ENCODE measurements around the gene HAUS1. TPM values are rescaled to one million over a fixed set of nuclear protein-coding genes. Genes with fewer than 3 reads are reported as not detected.
A peak's percentile ranks its signal among the peaks of the same experiment; 100 is the strongest.
"Not testable (repeated sequence)": the region's sequence is repeated elsewhere in the genome, so short reads cannot be mapped to it uniquely, and the experiment has no call there.

Gene HAUS1
- total RNA-seq, 1 experiment from 2014 or later, result 29.5 TPM

DNA sequence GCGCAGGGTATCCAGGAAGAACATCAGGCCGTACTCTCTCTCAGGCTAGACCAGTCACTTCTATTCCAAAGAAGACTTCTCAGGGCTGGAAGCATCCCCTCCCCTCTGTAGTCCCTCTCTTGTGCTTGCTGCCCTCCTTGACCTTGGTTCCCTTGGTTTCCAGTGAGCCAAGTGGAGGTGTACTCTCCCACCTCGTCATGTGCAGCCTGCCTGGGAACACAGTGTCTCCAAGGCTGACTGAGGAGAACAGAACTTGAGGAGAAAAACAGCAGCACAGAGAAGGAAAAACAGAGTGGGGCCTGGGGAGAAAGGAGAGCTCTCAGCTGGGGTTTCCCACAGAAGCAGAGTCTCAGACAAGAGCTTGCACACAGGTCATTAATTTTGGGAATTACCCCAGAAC, 52.7 kb downstream of the HAUS1 start:
- Mint-ChIP-seq H3K9me3 (ENCODE audit: unreplicated experiment) (no peaks in the 10 kb centered on the region), H3K27me3 (ENCODE audit: insufficient read depth, unreplicated experiment) (no peaks in the 10 kb centered on the region), H3K27ac (ENCODE audit: unreplicated experiment) (no peak overlapping the region), H3K36me3 (ENCODE audit: insufficient read depth, unreplicated experiment) (no peaks in the 10 kb centered on the region), H3K4me1 (ENCODE audit: low read depth, unreplicated experiment) (peaks cover 21% of the 10 kb centered on the region), H3K4me3 (ENCODE audit: unreplicated experiment) (no peak overlapping the region)
- intact Hi-C loops (cut with micrococcal nuclease; ENCODE audit: unreplicated experiment), result no loop called here
- H3K9me3 ChIP-seq, result no peaks in the 10 kb centered on the region
- no peak for DNase-seq
- H3K4me1 ChIP-seq, result peaks cover 7% of the 10 kb centered on the region; the same call in 1 of the 2 replicates
- H3K27me3 ChIP-seq (replicated peaks; ENCODE audit: control insufficient read depth, insufficient read depth, low read length), result no peaks in the 10 kb centered on the region
- POLR2A ChIA-PET, result no interaction called here
- BruUV-seq (replicated peaks), result no TSS peak
- H3K4me3 ChIP-seq (ENCODE audit: low read depth, low read length), result no peak overlapping the region
- no peaks in the 10 kb centered on the region for H3K36me3 ChIP-seq (ENCODE audit: control insufficient read depth, insufficient read depth, low read length)
- CTCF ChIA-PET, result no interaction called here
- no peak for TF ChIP-seq CTCF (IDR thresholded peaks at IDR 0.05; ENCODE audit: insufficient read depth in 1 of 2, low read depth in 1 of 2, low read length in 1 of 2, severe bottlenecking in 1 of 2, unreplicated experiment in 1 of 2)

DNA sequence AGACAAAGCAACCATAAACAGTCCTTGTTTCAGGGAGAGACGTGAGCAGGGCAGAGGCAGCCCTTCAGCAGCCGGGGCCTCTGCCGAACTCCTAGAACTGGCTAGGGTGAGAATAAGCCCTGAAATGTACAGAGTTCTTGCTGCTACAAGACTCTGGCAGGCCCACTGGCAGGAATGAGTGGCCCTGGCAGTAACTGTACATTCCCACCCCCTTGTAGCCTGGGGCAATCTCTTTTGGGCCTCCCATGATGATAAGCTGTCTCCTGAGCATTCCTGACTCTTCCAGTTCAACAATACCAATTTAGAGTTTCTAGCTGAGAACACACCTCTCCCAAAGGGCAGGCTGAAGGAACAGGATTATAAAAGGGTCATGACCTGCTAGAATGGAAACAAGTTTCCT, 54.3 kb downstream of the HAUS1 start:
- intact Hi-C loops (cut with micrococcal nuclease; ENCODE audit: unreplicated experiment), result no loop called here
- CTCF ChIA-PET, result interaction anchor here (0.6 to 1.4 kb wide), 3 partner anchors 10 to 35 kb away, joined by 3 to 10 read pairs (median 8); a partner anchor contains a TSS
- Mint-ChIP-seq H3K27me3 (ENCODE audit: insufficient read depth, unreplicated experiment) (no peaks in the 10 kb centered on the region), H3K27ac (ENCODE audit: unreplicated experiment) (no peak overlapping the region), H3K4me3 (ENCODE audit: unreplicated experiment) (no peak overlapping the region), H3K4me1 (ENCODE audit: low read depth, unreplicated experiment) (peaks cover 16% of the 10 kb centered on the region), H3K9me3 (ENCODE audit: unreplicated experiment) (no peaks in the 10 kb centered on the region), H3K36me3 (ENCODE audit: insufficient read depth, unreplicated experiment) (no peaks in the 10 kb centered on the region)
- peak; percentile 36 to 71 for DNase-seq
- Histone ChIP-seq H3K4me1 (peaks cover 7% of the 10 kb centered on the region; the same call in 1 of the 2 replicates), H3K4me3 (ENCODE audit: low read depth, low read length) (no peak overlapping the region), H3K9me3 (no peaks in the 10 kb centered on the region), H3K27me3 (replicated peaks; ENCODE audit: control insufficient read depth, insufficient read depth, low read length) (no peaks in the 10 kb centered on the region), H3K36me3 (ENCODE audit: control insufficient read depth, insufficient read depth, low read length) (no peaks in the 10 kb centered on the region)
- BruUV-seq (replicated peaks), result no TSS peak
- POLR2A ChIA-PET, result no interaction called here
- TF ChIP-seq CTCF (IDR thresholded peaks at IDR 0.05; ENCODE audit: insufficient read depth in 1 of 2, low read depth in 1 of 2, low read length in 1 of 2, severe bottlenecking in 1 of 2, unreplicated experiment in 1 of 2), result no peak

DNA sequence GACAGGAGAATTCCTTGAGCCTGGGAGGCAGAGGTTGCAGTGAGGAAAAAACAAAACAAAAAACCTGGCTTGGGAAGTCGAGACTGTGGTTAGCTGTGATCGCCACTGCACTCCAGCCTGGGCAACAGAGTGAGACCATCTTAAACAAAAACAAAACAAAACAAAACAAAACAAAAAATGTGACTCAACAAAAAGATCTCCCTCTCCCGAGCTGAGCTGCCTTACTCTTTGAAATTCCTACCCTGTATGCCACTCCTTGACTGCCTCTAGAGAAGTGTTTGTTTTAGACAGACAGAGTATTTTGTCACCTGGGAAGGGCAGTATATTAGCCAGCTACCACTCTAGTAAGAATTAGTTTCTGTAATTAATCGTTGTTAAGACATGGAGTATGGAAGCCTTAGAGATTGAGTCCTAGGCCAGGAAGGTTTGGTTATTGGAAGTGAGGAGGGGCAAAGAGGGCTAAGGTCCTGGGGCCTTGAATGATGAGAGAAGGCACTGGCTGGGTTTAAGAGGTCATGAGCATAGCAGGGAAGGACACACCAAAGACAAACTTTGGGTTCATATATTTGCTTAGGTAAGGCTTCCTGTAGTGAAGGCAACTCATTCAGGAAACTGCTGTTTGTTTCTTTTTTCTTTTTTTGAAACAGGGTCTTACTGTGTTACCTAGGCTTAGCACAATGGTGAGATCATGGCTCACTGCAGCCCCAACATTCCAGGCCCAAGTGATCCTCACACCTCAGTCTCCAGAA, 56.0 kb downstream of the HAUS1 start:
- H3K27me3 Mint-ChIP-seq (ENCODE audit: insufficient read depth, unreplicated experiment), result no peaks in the 10 kb centered on the region
- Histone ChIP-seq H3K27me3 (replicated peaks; ENCODE audit: control insufficient read depth, insufficient read depth, low read length) (no peaks in the 10 kb centered on the region), H3K4me1 (peaks cover 7% of the 10 kb centered on the region; the same call in 1 of the 2 replicates), H3K36me3 (ENCODE audit: control insufficient read depth, insufficient read depth, low read length) (no peaks in the 10 kb centered on the region), H3K4me3 (ENCODE audit: low read depth, low read length) (no peak overlapping the region), H3K9me3 (no peaks in the 10 kb centered on the region)
- H3K9me3 Mint-ChIP-seq (ENCODE audit: unreplicated experiment), result no peaks in the 10 kb centered on the region
- no peak overlapping the region for H3K27ac Mint-ChIP-seq (ENCODE audit: unreplicated experiment)
- no peak for TF ChIP-seq CTCF (IDR thresholded peaks at IDR 0.05; ENCODE audit: insufficient read depth in 1 of 2, low read depth in 1 of 2, low read length in 1 of 2, severe bottlenecking in 1 of 2, unreplicated experiment in 1 of 2)
- DNase-seq, result no peak
- intact Hi-C loops (cut with micrococcal nuclease; ENCODE audit: unreplicated experiment), result no loop called here
- ChIA-PET CTCF (interaction anchor here (0.9 kb wide), 1 partner anchor 13 kb away, joined by 3 read pairs; a partner anchor contains a TSS), POLR2A (no interaction called here)
- H3K4me3 Mint-ChIP-seq (ENCODE audit: unreplicated experiment), result no peak overlapping the region
- BruUV-seq (replicated peaks), result no TSS peak
- H3K36me3 Mint-ChIP-seq (ENCODE audit: insufficient read depth, unreplicated experiment), result no peaks in the 10 kb centered on the region
- H3K4me1 Mint-ChIP-seq (ENCODE audit: low read depth, unreplicated experiment), result peaks cover 15% of the 10 kb centered on the region

DNA sequence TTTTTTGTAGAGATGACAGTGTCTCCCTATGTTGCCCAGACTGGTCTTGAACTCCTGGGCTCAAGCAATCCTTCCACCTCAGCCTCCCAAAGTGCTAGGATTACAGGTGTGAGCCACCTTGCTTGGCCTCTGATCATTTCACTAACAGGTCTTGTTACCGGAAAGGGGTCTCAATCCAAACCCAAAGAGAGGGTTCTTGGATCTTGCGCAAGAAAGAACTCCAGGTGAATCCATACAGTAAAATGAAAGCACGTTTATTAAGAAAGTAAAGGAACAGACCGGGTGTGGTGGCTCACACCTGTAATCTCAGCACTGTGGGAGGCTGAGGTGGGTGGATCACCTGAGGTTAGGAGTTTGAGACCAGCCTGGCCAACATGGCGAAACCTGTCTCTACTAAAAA, 56.7 kb downstream of the HAUS1 start:
- H3K27ac Mint-ChIP-seq (ENCODE audit: unreplicated experiment); CTCF ChIA-PET; H3K4me3 Mint-ChIP-seq (ENCODE audit: unreplicated experiment); H3K4me3 ChIP-seq (ENCODE audit: low read depth, low read length); H3K36me3 Mint-ChIP-seq (ENCODE audit: insufficient read depth, unreplicated experiment); H3K27me3 ChIP-seq (replicated peaks; ENCODE audit: control insufficient read depth, insufficient read depth, low read length); H3K4me1 ChIP-seq; H3K9me3 Mint-ChIP-seq (ENCODE audit: unreplicated experiment); H3K36me3 ChIP-seq (ENCODE audit: control insufficient read depth, insufficient read depth, low read length); DNase-seq; H3K4me1 Mint-ChIP-seq (ENCODE audit: low read depth, unreplicated experiment); intact Hi-C loops (cut with micrococcal nuclease; ENCODE audit: unreplicated experiment); POLR2A ChIA-PET; H3K9me3 ChIP-seq; BruUV-seq (replicated peaks); H3K27me3 Mint-ChIP-seq (ENCODE audit: insufficient read depth, unreplicated experiment): not testable (repeated sequence)
